Ishikawa (cell line): ENCODE measurements around the gene PRUNE2.

Source experiments
- CREB1 ChIP-seq: IDR thresholded peaks from 2 replicates; pipeline ENCODE4 v1.6.1; 2012; ENCODE audit warnings: low read depth
- EP300 ChIP-seq: IDR thresholded peaks from 2 replicates; pipeline ENCODE4 v1.6.1; 2012; ENCODE audit warnings: borderline replicate concordance
- FOXM1 ChIP-seq: IDR thresholded peaks from 2 replicates; pipeline ENCODE4 v1.6.1; 2012; ENCODE audit warnings: low read depth, borderline replicate concordance
- MAX ChIP-seq: IDR thresholded peaks from 2 replicates; pipeline ENCODE4 v1.6.1; 2012
- RAD21 ChIP-seq: IDR thresholded peaks from 2 replicates; pipeline ENCODE4 v1.6.1; 2012; ENCODE audit warnings: low read depth
- TCF12 ChIP-seq: IDR thresholded peaks from 2 replicates; pipeline ENCODE4 v1.6.1; 2012; ENCODE audit warnings: low read depth
- TEAD4 ChIP-seq: IDR thresholded peaks from 2 replicates; pipeline ENCODE4 v1.6.1; 2012
- YY1 ChIP-seq: IDR thresholded peaks from 2 replicates; pipeline ENCODE4 v1.6.1; 2012; ENCODE audit warnings: low read depth
- ZBTB7A ChIP-seq: IDR thresholded peaks from 2 replicates; pipeline ENCODE4 v1.6.1; 2012; ENCODE audit warnings: low read depth
- TF ChIP-seq, protein P1 (sequence below): IDR thresholded peaks from 2 replicates; pipeline ENCODE4 v1.6.1; 2012

GRCh38 chr9:76638001-76638400, 267.9 kb downstream of the PRUNE2 start:
- TF ChIP-seq YY1 (no peak), RAD21 (no peak), FOXM1 (no peak), EP300 (no peak), ZBTB7A (no peak), CREB1 (no peak), TEAD4 (no peak), MAX (no peak), TCF12 (no peak)
- TF ChIP-seq, protein P1, sequence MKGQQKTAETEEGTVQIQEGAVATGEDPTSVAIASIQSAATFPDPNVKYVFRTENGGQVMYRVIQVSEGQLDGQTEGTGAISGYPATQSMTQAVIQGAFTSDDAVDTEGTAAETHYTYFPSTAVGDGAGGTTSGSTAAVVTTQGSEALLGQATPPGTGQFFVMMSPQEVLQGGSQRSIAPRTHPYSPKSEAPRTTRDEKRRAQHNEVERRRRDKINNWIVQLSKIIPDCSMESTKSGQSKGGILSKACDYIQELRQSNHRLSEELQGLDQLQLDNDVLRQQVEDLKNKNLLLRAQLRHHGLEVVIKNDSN = no peak
